HEK293 (cell line): ENCODE results near the gene LZTFL1.

Source experiments
- CTCF ChIP-seq: fragments of 450-650 bp; formaldehyde crosslinking; IDR thresholded peaks from 2 replicates; pipeline ENCODE4 v1.5.1; 2016; ENCODE audit warnings: missing biosample characterization, missing genetic modification characterization
- KLF16 ChIP-seq: fragments of 450-650 bp; formaldehyde crosslinking; IDR thresholded peaks from 2 replicates; pipeline ENCODE4 v1.5.1; 2017; ENCODE audit warnings: missing biosample characterization, missing genetic modification characterization
- ZBTB17 ChIP-seq: fragments of 450-650 bp; formaldehyde crosslinking; IDR thresholded peaks from 2 replicates; pipeline ENCODE4 v1.5.1; 2016; ENCODE audit warnings: missing biosample characterization, missing genetic modification characterization
- ZNF48 ChIP-seq: fragments of 450-650 bp; formaldehyde crosslinking; IDR thresholded peaks from 2 replicates; pipeline ENCODE4 v1.5.1; 2016; ENCODE audit warnings: missing biosample characterization, missing genetic modification characterization
- TF ChIP-seq, protein P1 (sequence below): fragments of 450-650 bp; formaldehyde crosslinking; optimal IDR thresholded peaks from 2 replicates; pipeline ENCODE3; 2016; ENCODE audit warnings: missing biosample characterization, mild to moderate bottlenecking, missing genetic modification characterization

- TF ChIP-seq ZBTB17 (tag by site-specific recombination) (no peak), KLF16 (tag by site-specific recombination) (no peak), CTCF (no peak), ZNF48 (tag by site-specific recombination) (no peak)
- TF ChIP-seq, protein P1, sequence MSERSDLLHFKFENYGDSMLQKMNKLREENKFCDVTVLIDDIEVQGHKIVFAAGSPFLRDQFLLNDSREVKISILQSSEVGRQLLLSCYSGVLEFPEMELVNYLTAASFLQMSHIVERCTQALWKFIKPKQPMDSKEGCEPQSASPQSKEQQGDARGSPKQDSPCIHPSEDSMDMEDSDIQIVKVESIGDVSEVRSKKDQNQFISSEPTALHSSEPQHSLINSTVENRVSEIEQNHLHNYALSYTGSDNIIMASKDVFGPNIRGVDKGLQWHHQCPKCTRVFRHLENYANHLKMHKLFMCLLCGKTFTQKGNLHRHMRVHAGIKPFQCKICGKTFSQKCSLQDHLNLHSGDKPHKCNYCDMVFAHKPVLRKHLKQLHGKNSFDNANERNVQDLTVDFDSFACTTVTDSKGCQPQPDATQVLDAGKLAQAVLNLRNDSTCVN (tag by site-specific recombination): no peak
Observed at GRCh38 chr3:45794177-45794560, 47.8 kb downstream of the LZTFL1 start.
